ENCODE data around the gene SLC28A1.

SLC28A1 gene

GRCh38 chr15:84903751-84904150 lies 19.3 kb downstream of the SLC28A1 start:
- TF ChIP-seq ZNF274 (IDR thresholded peaks at IDR 0.05; ENCODE audit: low read depth, low read length) = no peak
- H3K4me3 ChIP-seq (ENCODE audit: low read length) = no peak overlapping the region

GRCh38 chr15:84904419-84904818 lies 20.0 kb downstream of the SLC28A1 start:
- no peak overlapping the region for H3K4me3 ChIP-seq (ENCODE audit: low read length)
- TF ChIP-seq ZNF274 (IDR thresholded peaks at IDR 0.05; ENCODE audit: low read depth, low read length) = no peak

- no peak overlapping the region for H3K4me3 ChIP-seq (ENCODE audit: low read length)
- TF ChIP-seq ZNF274 (IDR thresholded peaks at IDR 0.05; ENCODE audit: low read depth, low read length) = no peak
Observed at GRCh38 chr15:84905016-84905916, 20.8 kb downstream of the SLC28A1 start.

GRCh38 chr15:84907731-84908130 lies 23.3 kb downstream of the SLC28A1 start:
- TF ChIP-seq ZNF274 (IDR thresholded peaks at IDR 0.05; ENCODE audit: low read depth, low read length) = no peak
- H3K4me3 ChIP-seq (ENCODE audit: low read length) = no peak overlapping the region

- TF ChIP-seq ZNF274 (IDR thresholded peaks at IDR 0.05; ENCODE audit: low read depth, low read length) = no peak
- no peak overlapping the region for H3K4me3 ChIP-seq (ENCODE audit: low read length)
Observed at GRCh38 chr15:84908564-84908963, 24.1 kb downstream of the SLC28A1 start.

GRCh38 chr15:84909029-84909428 lies 24.6 kb downstream of the SLC28A1 start:
- no peak overlapping the region for H3K4me3 ChIP-seq (ENCODE audit: low read length)
- TF ChIP-seq ZNF274 (IDR thresholded peaks at IDR 0.05; ENCODE audit: low read depth, low read length) = no peak

GRCh38 chr15:84909782-84910181 lies 25.3 kb downstream of the SLC28A1 start:
- H3K4me3 ChIP-seq (ENCODE audit: low read length) = no peak overlapping the region
- TF ChIP-seq ZNF274 (IDR thresholded peaks at IDR 0.05; ENCODE audit: low read depth, low read length) = no peak

GRCh38 chr15:84910928-84911623 lies 26.6 kb downstream of the SLC28A1 start:
- TF ChIP-seq ZNF274 (IDR thresholded peaks at IDR 0.05; ENCODE audit: low read depth, low read length) = no peak
- no peak overlapping the region for H3K4me3 ChIP-seq (ENCODE audit: low read length)

GRCh38 chr15:84911879-84912660 lies 27.6 kb downstream of the SLC28A1 start:
- H3K4me3 ChIP-seq (ENCODE audit: low read length) = no peak overlapping the region
- no peak for TF ChIP-seq ZNF274 (IDR thresholded peaks at IDR 0.05; ENCODE audit: low read depth, low read length)

- no peak overlapping the region for H3K4me3 ChIP-seq (ENCODE audit: low read length)
Observed at GRCh38 chr15:84913360-84913723, 28.9 kb downstream of the SLC28A1 start.

GRCh38 chr15:84914351-84914750 lies 29.9 kb downstream of the SLC28A1 start:
- TF ChIP-seq ZNF274 (IDR thresholded peaks at IDR 0.05; ENCODE audit: low read depth, low read length) = no peak
- H3K4me3 ChIP-seq (ENCODE audit: low read length) = no peak overlapping the region

More at GRCh38 chr15:84913360-84913723, 28.9 kb downstream of the SLC28A1 start:
- no peak for TF ChIP-seq ZNF274 (IDR thresholded peaks at IDR 0.05; ENCODE audit: low read depth, low read length)

- no peak for TF ChIP-seq ZNF274 (IDR thresholded peaks at IDR 0.05; ENCODE audit: low read depth, low read length)
- H3K4me3 ChIP-seq (ENCODE audit: low read length) = no peak overlapping the region
Observed at GRCh38 chr15:84914909-84915605, 30.6 kb downstream of the SLC28A1 start.

- no peak for TF ChIP-seq ZNF274 (IDR thresholded peaks at IDR 0.05; ENCODE audit: low read depth, low read length)
- H3K4me3 ChIP-seq (ENCODE audit: low read length) = no peak overlapping the region
Observed at GRCh38 chr15:84915606-84915958, 31.1 kb downstream of the SLC28A1 start.

GRCh38 chr15:84917452-84917851 lies 33.0 kb downstream of the SLC28A1 start:
- no peak for TF ChIP-seq ZNF274 (IDR thresholded peaks at IDR 0.05; ENCODE audit: low read depth, low read length)
- no peak overlapping the region for H3K4me3 ChIP-seq (ENCODE audit: low read length)
